ENCODE measurements around the gene LY9.

The LY9 gene

DNA sequence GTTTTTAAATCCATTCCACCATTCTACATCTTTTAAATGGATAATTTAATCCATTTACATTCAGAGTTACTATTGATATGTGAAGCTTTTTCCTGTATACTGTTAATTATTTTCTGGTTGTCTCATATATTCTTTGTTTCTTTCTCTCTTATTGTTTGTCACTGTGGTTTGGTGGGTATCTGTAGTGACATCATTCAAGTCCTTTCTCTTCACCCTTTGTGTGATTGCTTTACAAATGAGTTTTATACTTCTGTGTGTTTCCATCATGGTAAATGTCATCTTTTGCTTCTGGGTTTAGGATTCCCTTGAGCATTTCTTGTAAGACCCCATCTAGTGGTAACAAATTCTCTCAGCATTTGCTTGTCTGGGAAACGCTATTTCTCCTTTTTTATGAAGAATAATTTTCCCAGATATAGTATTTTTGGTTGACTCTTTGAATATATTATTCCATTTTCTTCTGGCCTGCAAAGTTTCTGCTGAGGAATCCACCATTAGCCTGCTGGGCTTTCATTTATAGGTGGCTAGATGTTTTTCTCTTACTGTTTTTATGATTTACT, 10.2 kb downstream of the LY9 start:
- no peak for DNase-seq

DNA sequence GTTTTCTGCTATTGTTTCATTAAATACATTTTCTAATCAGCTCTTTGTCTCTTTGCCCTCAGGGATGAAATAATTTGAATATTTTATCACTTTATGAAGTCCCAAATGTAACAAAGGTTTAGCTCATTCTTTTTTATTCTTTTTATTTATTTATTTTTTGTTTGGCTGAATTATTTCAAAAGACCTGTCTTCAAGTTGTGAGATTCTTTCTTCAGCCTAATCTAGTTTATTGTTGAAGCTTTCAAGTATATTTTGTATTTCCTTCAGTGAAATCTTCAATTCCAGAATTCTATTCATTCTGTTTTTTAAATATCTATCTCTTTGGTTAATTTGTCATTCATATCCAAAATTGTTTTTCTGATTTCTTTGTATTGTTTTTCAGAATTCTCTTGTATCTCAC, 10.8 kb downstream of the LY9 start:
- no peak for DNase-seq

DNA sequence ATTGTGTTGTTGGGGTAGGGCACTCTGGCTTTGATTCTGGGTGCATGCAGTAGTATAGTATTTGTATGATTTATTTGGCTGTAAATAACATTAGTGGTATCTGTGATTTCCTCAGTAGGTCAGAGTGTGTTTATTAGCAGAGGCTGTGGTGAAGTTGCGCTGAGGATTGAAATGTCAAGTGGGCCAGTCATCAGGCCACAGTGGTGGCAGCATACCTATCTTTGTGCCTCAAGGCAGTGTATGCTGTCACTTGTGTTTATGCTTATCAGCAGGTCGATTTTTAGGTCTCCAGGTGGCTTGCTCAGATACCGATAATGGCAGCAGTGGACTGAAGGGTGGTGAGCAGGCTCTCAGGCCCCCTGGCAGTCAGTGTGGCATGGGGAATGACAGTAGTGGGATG, 11.3 kb downstream of the LY9 start:
- DNase-seq, result no peak

DNA sequence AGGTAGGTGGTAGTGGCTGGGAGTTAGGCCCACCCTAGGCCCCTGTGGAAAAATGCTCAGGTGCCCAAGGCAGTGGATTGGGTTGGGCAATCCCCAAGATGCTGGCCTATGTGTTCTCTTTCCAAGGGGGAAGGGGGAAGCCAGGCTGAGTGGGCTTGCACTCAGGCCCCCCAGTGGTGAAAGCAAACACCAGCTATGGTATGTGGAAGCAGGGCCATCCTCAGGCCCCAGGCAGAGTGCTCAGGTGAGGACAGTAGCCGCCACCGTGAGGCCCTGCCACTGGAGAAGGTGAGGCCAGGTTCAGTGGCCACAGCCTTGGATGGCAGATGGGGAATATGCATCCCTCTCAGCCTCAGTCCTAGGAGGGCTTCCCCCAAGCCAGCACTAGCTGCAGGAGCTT, 11.8 kb downstream of the LY9 start:
- no peak for DNase-seq

DNA sequence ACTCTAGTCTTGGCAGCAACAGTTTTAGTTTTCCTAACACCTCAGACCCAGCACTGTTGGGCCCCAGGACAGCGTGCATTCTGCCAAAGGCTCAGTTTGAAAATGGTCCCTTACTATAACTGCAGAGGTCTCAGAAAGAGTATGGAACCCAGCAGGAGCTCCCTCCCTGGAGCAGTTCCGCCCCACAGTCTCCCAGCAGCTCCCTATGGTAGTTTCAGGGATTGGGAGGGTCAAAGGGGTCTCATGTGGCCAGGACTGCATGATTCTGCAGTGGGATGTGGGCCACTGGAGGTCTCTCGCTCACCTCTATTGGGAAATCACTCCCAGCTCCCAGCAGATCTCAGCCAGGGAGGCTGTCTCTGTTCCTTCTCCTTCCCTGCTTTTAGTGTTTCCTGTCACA, 12.3 kb downstream of the LY9 start:
- DNase-seq, result no peak

DNA sequence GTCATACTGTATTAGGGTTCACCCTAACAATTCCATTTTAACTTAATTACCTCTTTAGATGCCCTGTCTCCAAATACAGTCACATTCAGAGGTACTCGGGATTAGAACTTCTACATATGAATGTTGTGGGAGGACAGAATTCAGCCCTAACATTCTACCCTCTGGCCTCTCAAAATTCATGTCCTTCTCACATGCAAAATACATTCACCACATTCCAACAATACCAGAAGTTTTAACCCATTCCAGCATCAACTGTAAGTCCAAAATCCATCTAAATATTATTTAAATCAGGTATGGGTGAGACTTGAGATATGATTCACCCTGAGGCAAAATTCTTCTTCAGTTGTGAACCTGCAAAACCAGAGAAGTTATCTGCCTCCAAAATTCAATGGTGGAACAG, 14.5 kb downstream of the LY9 start:
- DNase-seq, result no peak

DNA sequence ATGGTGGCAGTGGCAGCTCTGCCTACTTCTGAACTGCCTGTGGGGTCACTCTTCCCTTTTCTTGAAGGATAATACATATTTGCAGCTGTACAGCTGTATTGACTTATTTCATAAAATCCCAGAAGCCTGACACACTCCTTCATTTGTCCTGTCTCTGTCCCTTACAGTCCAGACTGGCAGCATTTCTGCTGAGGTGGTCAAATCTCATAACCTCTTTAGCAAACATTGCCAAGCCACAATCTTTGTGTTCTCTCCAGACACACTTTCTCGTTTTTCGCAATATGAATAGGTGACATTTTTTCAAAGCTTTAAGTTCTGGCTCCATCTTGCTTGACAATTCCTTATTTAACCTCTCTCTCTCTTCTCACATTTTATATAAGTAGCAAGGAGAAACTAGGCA, 15.2 kb downstream of the LY9 start:
- DNase-seq, result no peak

DNA sequence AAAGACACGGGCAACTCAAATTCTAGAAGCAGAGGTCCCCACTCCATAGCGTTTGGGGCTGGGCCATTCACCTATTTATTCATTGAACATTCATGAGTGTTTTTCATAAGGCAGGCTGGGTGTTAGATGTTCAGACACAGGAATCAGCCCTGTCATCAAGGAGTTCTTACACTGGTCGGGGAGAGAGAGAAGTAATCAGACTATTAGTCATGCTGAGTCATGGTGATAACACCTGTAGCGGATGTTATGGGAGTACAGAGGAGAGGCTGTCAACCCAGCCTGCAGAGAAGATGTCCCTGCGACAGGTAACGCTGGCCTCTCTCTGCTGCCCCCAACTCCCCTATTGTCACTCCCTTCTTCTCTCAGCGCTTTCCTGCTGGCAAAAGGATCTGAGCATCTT, 17.2 kb downstream of the LY9 start:
- no peak for DNase-seq

DNA sequence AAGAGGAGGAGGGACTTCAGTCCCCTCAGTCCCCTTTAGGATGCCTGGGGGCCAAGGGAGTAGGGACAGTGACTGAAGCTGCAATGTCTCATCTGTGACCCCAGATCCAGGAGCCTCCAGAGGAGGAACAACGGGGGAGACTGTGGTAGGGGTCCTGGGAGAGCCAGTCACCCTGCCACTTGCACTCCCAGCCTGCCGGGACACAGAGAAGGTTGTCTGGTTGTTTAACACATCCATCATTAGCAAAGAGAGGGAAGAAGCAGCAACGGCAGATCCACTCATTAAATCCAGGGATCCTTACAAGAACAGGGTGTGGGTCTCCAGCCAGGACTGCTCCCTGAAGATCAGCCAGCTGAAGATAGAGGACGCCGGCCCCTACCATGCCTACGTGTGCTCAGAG, 18.3 kb downstream of the LY9 start:
- no peak for DNase-seq

DNA sequence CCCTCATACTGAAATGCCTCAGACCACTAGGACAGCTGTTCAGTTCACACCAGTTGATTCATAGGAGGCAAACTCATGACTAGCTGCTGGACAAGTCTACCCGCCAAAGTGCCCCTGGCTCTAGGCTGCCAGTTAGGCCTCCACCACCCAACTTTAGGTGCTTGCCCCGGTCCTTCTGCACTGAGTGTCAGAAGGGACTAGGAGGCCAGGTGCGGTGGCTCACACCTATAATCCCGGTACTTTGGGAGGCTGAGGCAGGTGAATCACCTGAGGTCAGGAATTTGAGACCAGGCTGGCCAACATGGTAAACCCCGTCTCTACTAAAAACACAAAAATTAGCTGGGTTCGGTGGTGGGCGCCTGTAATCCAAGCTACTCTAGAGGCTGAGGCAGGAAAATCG, 18.9 kb downstream of the LY9 start:
- no peak for DNase-seq

DNA sequence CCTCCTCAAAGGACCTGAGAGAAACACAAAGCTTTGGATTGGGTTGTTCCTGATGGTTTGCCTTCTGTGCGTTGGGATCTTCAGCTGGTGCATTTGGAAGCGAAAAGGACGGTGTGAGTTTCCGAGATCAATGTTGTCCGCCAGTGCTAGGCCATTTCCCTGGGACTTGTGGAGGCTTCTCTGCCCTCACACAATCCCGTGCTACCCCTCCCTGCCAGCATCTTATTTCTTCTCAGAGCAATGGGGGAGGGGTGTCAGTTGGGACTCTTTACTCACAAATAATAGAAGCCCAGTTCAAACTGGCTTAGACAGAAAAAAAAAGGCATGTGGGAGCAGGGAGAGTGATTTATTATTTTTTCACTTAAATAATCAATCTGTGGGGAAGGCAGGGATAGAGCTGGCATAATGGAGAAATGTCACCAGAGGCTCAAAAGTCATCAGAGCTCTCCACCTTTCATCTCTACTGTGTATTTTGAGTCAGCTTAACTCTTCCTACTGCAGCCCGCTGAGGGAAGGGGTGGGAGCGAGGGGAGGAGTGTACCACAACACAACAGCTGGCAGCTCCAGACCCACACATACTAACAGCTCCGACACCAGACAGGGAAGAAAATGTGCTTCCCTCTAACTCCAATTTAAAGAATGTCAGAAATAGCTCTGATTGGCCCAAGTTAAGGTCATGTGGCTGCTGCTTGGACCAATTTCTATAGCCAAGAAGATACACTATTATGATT, 22.4 kb downstream of the LY9 start:
- DNase-seq, result no peak

DNA sequence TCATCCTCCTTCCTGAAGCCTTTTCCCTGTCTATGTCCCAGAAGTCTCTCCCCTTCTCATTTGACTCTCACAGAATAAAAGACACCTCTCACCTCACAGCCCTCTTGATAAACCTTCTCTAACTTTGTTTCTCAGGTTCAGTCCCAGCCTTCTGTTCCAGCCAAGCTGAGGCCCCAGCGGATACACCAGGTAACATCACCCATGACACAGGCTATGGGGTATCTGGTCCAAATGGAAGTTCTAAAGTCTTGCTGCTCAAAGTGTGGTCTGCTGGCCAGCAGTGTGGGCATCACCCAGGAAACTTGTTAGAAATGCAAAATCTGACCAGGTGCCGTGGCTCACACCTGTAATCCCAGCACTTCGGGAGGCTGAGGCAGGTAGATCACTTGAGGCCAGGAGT, 23.2 kb downstream of the LY9 start:
- DNase-seq, result no peak

DNA sequence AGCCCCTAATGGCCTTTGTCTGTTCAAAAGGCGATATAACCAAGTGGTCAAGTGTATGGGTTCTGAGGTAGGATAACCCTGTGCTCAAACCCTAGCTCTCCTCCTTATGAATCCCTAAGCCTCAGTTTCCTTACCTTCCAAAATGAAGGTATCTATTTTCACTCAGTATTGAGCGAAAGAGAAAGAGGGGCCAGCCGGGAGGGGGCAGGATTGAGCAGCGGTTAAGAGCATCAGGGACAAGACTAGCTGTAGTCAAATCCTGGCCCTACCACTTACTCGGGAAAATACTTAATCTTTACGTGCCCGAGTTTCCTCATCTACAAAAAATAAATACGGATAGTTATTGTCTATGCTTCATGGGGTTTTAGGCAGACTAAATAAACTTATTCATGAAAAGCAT, 25.7 kb downstream of the LY9 start:
- DNase-seq, result no peak

DNA sequence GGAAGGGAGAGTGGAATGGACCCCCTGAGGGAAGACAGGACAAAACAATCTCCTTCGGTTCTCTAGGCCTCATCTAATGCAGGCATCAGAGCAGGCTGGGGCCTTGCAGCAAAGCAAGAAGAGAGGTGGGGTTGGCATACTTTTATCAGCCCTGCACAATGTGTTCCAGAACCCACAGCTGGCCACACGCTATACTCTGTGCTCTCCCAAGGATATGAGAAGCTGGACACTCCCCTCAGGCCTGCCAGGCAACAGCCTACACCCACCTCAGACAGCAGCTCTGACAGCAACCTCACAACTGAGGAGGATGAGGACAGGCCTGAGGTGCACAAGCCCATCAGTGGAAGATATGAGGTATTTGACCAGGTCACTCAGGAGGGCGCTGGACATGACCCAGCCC, 27.3 kb downstream of the LY9 start:
- DNase-seq, result no peak

DNA sequence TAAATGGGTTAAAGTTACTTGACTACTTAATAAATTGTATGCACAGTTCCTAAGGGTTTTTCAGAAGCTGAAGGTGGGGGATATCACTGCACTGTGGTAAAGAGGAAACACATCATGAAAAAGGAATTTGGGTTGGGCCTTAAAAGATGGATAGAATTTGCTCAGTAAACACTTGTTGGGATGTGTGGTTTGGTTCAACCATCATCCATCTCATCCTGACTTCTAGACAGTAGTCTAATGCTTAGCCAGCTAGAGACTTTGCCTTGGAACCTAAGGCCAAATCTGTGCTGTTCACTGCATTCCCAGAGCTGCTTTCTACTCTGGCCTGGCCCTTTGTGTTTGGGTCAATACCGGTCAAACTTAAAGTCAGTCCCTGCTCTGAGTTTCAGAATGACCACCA, 30.6 kb downstream of the LY9 start:
- DNase-seq, result no peak

DNA sequence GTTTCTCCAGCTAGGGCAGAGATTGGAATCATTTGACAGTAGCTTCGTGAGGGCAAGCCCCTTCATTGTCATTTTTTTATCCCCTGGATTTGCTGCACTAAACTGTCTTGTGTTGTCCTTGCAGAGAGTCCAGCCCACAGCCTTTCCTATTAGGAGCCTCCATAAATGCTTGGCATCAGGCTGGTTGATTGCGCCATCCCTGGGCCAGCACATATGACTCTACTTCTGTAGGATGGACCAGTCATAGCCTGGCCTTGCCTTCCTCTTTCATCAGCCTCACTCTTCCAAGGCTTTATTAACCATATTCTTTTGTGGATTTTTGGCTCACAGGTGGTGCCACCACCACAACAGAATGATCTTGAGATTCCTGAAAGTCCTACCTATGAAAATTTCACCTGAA, 31.4 kb downstream of the LY9 start:
- no peak for DNase-seq

DNA sequence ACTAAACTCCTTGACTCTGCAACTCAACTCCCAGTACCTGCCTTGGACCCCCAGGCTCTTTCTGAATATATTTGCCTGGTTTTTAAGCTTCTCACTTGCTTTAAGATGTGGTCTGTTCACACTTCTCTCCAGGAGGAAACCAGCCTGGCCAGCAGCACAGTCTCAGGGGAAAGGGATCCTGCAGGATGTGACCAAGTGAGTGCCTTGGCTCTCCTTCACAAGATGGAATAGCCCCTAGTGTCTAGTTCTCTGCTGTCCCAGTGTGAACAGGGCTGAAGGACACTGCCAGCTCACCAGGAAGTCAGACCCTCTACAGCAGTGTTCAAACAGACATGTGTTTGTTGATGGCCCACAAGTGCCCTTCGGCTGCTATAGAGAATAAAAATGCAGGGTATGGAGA, 33.8 kb downstream of the LY9 start:
- DNase-seq, result no peak

DNA sequence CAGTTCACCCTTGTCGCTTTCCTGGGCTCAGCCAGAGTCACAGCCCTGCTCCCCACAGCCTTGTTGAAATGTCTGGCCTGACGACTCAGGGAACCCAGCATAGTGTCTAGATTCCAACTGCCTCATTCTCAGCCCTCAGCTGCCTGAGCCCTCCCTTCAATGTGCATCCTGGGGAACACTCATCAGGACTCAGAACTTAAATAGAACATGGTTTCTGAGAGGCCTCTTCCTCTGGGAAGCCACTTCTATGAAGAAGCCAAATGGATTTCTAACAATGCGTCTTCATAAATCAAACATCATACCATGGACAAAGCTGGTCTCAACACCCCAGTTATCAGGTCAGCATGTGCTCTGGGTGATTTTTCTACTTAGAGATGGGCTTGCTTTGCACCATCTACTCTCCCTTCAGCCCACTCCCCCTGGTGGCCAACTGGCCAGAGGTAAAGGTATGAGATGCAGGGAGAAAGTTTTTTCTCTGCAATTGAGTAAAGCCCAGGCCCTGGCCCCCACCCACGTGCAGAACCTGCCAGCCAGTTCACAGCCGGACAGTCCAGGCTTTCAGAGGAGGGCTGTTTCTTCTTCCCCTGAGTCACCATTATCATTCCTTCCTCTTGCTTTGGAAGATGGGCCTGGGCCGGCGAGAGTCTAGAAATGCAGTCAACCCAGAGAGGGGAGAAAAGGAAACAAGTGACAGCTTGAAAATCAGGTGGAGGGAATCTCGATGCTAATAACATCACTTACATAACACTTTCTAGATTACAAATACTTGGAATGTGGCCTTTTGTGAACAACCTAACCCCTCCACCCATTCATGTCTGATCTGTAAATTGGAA, 34.6 kb downstream of the LY9 start:
- peak; percentile 78 to 80 for DNase-seq

DNA sequence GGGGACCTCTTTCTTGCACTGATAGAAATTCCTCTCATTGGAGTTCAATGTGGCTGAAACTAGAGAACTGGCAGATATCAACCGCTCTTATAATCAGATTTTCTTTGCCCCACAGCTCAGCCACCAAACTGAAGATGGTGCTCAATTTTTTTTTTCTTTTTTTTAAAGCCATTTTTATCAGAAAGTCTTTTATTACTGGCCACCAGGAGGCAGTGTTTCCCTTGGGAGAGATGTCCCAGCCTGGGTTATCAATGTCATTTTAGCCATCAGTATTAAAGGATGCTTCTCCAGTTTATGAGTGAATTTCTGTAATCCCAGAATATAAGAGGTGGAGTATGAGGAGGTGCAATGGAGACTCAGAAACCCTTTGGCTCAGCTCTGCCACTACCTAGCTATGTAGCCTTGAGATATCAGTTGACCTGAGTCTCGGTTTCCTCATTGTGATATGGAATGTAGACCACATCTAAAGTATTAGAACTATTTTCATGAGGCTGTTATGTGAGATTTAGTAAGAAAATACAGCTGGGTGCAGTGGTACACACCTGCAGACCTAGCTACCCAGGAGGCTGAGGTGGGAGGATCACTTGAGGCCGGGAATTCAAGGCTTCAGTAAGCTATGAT, 39.1 kb downstream of the LY9 start:
- DNase-seq, result peak; percentile 51 to 65

DNA sequence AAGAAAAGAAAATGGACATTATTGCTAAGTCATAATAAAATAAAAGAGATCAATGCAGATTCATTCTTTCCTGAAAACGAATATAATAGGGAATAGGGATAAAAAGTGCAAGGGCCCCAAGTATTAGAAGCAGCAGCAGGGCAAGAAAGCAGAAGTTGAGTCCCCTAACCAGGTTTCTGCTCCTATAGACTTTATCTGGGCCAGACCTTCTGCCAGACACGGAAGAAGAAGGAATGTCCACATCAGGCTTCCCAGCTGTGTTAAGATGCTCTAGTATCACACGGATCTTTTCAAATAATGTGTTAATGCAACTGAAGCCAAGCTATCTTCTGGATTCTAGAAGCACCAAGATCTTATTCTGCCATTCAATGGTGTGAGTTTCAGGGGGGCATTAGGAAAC, 39.8 kb downstream of the LY9 start:
- DNase-seq, result no peak

DNA sequence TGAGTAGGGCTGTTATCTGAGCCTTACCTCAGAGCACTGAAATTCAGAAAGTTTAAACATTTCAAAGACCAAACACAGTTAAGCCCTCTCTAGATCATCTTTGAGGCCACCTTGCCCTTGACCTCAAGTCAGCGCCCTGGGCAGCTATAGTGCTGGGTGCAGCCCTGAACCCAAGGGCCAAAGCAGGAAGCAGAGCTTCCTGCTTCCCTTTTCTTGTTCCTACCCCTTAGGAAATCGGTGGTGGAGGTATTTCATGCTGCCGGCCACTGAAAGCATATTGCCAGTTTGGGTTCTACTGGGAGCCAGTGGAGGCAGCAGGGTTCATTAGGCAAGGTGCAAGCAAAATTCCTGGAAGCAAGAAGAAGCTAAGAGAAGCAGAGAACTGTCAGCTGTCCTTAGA, 40.6 kb downstream of the LY9 start:
- no peak for DNase-seq

DNA sequence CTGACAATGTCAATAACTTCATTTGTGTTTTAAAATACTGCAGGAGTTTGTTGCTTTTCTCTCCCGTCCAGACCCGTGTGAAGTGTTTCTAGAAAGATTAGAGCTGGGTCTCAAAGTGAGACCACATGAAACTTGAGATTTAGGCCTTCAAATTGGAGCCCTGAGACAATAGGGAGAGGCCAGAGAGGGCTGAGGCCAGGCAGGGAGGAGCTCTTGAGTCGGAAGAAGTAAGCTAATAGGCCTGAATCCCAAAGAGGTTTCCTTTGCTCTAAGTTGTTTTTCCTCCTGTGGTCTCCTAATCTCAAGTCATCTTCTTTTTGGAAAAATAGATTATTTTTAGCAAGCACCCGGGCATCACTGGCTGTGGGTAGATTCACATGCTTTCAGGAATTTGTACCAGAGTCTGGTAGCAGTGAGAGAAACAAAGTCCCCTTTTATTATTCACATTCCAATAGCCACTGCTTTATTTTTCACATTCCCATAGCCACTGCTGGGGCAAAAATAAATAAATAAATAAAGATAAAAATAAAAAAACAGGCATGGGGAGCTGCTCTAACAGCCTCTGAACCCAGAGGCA, 41.1 kb downstream of the LY9 start:
- DNase-seq, result no peak

DNA sequence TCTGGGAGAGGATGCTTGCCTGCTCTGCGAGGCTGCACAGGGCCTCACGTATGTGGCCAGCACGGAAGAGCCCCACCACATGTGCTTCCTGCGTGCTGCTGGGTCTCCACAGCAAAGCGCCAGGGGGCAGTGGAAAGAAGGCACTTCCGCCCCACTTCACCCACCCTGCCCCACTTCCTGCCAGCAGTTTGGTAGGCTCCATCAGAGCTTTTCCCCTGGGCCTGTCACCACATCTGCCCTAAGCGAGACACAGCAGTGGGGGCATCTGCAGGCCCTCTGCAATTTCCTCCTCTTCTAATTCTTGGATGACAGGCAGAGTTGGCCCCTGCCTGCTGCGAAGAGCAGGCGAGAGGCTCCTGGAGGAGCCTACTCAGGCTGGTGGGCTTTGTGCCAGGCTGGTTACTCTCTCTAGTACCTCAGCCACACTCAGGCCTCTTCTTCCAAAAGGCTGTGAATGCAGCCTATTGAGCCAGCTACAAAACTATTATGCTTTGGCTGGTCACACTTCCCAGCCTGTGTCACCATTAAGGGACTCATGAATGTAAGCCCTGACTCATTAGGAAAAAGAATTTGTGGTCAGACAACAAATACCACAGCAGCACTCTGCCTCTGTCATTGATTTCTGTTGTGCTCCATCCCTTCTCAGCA, 41.7 kb downstream of the LY9 start:
- peak; percentile 57 to 58 for DNase-seq

All from stimulated activated CD4-positive, alpha-beta T cell treated with anti-CD3 and anti-CD28 coated beads, Interleukin-2, amount 100 ng/mL, for 48 hours (primary cell).